Measurements from ENCODE around the gene TGFB3. TPM values are rescaled to one million over a fixed set of nuclear protein-coding genes. Genes with fewer than 3 reads are reported as not detected.
A peak's percentile ranks its signal among the peaks of the same experiment; 100 is the strongest.
"Not testable (repeated sequence)": the region's sequence is repeated elsewhere in the genome, so short reads cannot be mapped to it uniquely, and the experiment has no call there.

TGFB3 gene
- total RNA-seq, 4 donors from 2014 or later: 12.0 to 47.1 (median 23.2) TPM

- Histone ChIP-seq H3K4me1 (peaks cover 0 to 8% (median 6%) of the 10 kb centered on the region in 4 donors), H3K27ac (replicated peaks in 1 of 4) (peak overlapping the region in 1 of 4 donors; percentile 16), H3K36me3 (no peaks in the 10 kb centered on the region), H3K27me3 (no peaks in the 10 kb centered on the region), H3K9me3 (no peaks in the 10 kb centered on the region), H3K4me3 (peak overlapping the region in 2 of 4 donors; percentile 8 to 21)
- 25% methylated on average over 5 of the region's 5 CpGs for WGBS
- intact Hi-C loops (cut with DNase I): no loop called here
- DNase-seq (ENCODE audit: extremely low spot score): no peak
- no peak for TF ChIP-seq CTCF (IDR thresholded peaks at IDR 0.05)
- TF ChIP-seq POLR2A (IDR thresholded peaks at IDR 0.05; ENCODE audit: low read depth): no peak
- TF ChIP-seq POLR2AphosphoS5 (IDR thresholded peaks at IDR 0.05): no peak
- no peak for TF ChIP-seq EP300 (IDR thresholded peaks at IDR 0.05)
Measured at GRCh38 chr14:75928690-75929181, 53.1 kb downstream of the TGFB3 start.

- TF ChIP-seq POLR2A (IDR thresholded peaks at IDR 0.05; ENCODE audit: low read depth) (no peak), POLR2AphosphoS5 (IDR thresholded peaks at IDR 0.05) (no peak)
- no peaks in the 10 kb centered on the region for H3K9me3 ChIP-seq
- intact Hi-C loops (cut with DNase I): no loop called here
- no peaks in the 10 kb centered on the region for H3K36me3 ChIP-seq
- DNase-seq (ENCODE audit: extremely low spot score): no peak
- peaks cover 0 to 8% (median 6%) of the 10 kb centered on the region in 4 donors for H3K4me1 ChIP-seq
- H3K27me3 ChIP-seq: no peaks in the 10 kb centered on the region
- no peak overlapping the region for H3K4me3 ChIP-seq
- no peak overlapping the region for H3K27ac ChIP-seq (replicated peaks in 1 of 4)
- whole genome bisulfite sequencing: 91% methylated on average over 6 of the region's 6 CpGs
Measured at GRCh38 chr14:75927564-75928087, 54.2 kb downstream of the TGFB3 start.

- Histone ChIP-seq H3K4me1 (peaks cover 0 to 8% (median 6%) of the 10 kb centered on the region in 4 donors), H3K27me3 (no peaks in the 10 kb centered on the region), H3K9me3 (no peaks in the 10 kb centered on the region), H3K4me3 (no peak overlapping the region), H3K27ac (replicated peaks in 1 of 4) (no peak overlapping the region), H3K36me3 (no peaks in the 10 kb centered on the region)
- DNase-seq (ENCODE audit: extremely low spot score): no peak
- 97% methylated on average over 4 of the region's 4 CpGs for whole genome bisulfite sequencing
- intact Hi-C loops (cut with DNase I): no loop called here
- TF ChIP-seq EP300 (IDR thresholded peaks at IDR 0.05) (no peak), POLR2A (IDR thresholded peaks at IDR 0.05; ENCODE audit: low read depth) (no peak), CTCF (IDR thresholded peaks at IDR 0.05) (no peak), POLR2AphosphoS5 (IDR thresholded peaks at IDR 0.05) (no peak)
Measured at GRCh38 chr14:75926431-75927115, 55.2 kb downstream of the TGFB3 start.

GRCh38 chr14:75925141-75925840 is 56.5 kb downstream of the TGFB3 start:
- H3K4me1 ChIP-seq; H3K9me3 ChIP-seq; H3K27ac ChIP-seq (replicated peaks in 1 of 4); DNase-seq (ENCODE audit: extremely low spot score); H3K4me3 ChIP-seq; H3K36me3 ChIP-seq; H3K27me3 ChIP-seq; intact Hi-C loops (cut with DNase I): not testable (repeated sequence)
- WGBS: 95% methylated on average over 10 of the region's 54 CpGs

- H3K36me3 ChIP-seq; H3K4me1 ChIP-seq; intact Hi-C loops (cut with DNase I); H3K9me3 ChIP-seq; H3K27ac ChIP-seq (replicated peaks in 1 of 4); H3K4me3 ChIP-seq; DNase-seq (ENCODE audit: extremely low spot score); H3K27me3 ChIP-seq: not testable (repeated sequence)
- 97% methylated on average over 4 of the region's 4 CpGs for WGBS
Measured at GRCh38 chr14:75920421-75920820, 61.4 kb downstream of the TGFB3 start.

GRCh38 chr14:75917946-75918335 is 63.9 kb downstream of the TGFB3 start:
- H3K27ac ChIP-seq (replicated peaks in 1 of 4): no peak overlapping the region
- peaks cover 0 to 3% (median 0%) of the 10 kb centered on the region in 4 donors for H3K36me3 ChIP-seq
- no peak for DNase-seq (ENCODE audit: extremely low spot score)
- no peaks in the 10 kb centered on the region for H3K4me1 ChIP-seq
- peaks cover 0 to 5% (median 0%) of the 10 kb centered on the region in 4 donors for H3K9me3 ChIP-seq
- no peaks in the 10 kb centered on the region for H3K27me3 ChIP-seq
- no peak for TF ChIP-seq CTCF (IDR thresholded peaks at IDR 0.05)
- no peak for TF ChIP-seq POLR2A (IDR thresholded peaks at IDR 0.05; ENCODE audit: low read depth)
- no peak for TF ChIP-seq EP300 (IDR thresholded peaks at IDR 0.05)
- TF ChIP-seq POLR2AphosphoS5 (IDR thresholded peaks at IDR 0.05): no peak
- H3K4me3 ChIP-seq: no peak overlapping the region
- 91% methylated on average over 1 of the region's 1 CpG for WGBS
- intact Hi-C loops (cut with DNase I): no loop called here
